ENCODE data around the gene NHLRC4.

DNA sequence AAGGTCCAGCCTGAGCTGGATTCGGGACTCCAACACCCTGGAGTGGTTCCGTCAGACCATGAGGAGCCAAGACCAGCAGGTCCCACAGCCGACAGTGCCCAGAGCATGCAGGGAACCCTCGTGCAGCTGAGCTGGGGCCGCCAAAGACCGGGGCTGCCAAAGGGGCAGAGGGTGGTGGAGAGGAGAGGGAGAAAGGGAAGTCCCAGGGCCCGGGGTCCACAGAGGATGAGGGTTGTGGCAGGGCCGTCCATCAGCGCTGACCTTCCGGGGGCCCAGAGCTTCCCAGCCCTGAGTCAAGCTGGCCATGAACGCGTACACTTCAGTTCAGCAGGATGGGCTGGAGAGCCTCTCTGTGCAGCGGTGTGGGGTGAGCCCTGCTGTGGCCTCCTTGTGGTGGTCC is 46.0 kb upstream of the NHLRC4 start:
- TF ChIP-seq, protein P1, sequence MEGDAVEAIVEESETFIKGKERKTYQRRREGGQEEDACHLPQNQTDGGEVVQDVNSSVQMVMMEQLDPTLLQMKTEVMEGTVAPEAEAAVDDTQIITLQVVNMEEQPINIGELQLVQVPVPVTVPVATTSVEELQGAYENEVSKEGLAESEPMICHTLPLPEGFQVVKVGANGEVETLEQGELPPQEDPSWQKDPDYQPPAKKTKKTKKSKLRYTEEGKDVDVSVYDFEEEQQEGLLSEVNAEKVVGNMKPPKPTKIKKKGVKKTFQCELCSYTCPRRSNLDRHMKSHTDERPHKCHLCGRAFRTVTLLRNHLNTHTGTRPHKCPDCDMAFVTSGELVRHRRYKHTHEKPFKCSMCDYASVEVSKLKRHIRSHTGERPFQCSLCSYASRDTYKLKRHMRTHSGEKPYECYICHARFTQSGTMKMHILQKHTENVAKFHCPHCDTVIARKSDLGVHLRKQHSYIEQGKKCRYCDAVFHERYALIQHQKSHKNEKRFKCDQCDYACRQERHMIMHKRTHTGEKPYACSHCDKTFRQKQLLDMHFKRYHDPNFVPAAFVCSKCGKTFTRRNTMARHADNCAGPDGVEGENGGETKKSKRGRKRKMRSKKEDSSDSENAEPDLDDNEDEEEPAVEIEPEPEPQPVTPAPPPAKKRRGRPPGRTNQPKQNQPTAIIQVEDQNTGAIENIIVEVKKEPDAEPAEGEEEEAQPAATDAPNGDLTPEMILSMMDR (IDR thresholded peaks at IDR 0.05), result no peak
- no peak for TF ChIP-seq EP300 (IDR thresholded peaks at IDR 0.05)

Measured in stomach (tissue), 4 donors.